GM21526 (cell line): ENCODE data around the gene VGLL4.

ENCODE experiments used
- ATAC-seq: cut with Tn5 transposase; IDR thresholded peaks from one replicate; pipeline ENCODE4 v1.9.1; 2021; ENCODE audit warnings: moderate library complexity; ENCODE audit not compliant: unreplicated experiment, low FRiP score

The VGLL4 gene

DNA sequence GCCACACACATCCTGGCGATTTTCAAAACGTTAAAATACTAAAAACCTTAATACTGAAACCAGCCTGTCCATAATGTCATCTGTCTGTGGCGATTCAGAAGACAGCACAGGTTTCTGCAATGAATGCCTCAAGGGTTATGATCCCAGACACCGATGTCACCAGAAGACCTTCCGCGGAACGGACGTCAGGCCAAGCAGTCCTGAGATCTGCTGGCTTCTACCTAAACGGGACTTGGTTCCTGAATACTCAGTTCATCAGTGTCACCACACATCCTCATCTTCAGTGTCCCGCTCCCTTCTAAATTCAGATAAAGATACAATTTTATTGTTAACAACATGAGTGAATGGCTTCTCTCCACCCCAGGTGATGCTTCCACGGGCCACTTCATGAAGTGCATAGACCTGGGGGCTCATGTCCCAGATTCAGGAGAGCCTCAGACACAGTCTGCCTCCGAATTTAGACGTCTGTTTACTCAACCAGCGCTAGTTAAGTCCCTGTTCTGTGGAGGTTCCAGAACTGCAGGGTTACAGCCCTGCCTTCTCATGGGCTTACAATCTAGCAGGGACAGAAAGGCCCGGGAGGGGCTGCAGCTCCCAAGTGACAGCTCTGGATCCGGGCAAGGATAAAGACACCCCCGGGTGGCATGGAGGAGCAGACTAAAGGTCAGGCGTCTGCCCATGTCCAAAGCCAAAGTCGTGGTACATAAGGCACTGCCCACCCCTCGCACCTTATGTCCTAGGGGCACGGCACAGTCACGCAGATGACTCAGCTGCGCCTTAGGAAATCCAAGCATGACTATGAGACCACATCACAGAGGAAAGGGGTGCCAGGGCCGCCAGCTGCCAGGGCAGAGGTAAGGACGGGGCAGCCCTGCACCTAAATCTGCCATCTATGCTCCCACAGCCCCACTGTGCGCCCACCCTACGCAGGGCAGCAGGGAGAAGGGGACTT, 75.9 kb downstream of the VGLL4 start:
- no peak for ATAC-seq

DNA sequence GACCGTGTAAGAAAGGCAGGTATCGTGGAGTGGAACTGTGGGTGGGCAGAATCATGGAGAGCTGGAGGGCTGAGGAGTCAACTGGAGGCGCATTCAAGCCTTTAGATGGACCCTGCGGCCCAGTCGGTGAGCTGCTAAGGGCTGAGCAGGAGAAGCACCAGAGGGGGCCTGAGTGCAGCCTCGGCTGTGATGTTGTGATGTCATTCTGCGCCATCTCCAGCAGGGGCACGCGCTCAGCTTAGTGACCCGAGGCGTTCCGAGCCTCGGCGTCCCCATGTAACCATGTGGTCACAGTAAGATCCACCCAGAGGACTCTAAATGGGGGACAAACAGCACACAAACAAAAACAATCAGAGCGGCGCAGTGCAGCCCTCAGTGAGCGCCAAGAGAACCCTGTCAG, 76.8 kb downstream of the VGLL4 start:
- no peak for ATAC-seq

DNA sequence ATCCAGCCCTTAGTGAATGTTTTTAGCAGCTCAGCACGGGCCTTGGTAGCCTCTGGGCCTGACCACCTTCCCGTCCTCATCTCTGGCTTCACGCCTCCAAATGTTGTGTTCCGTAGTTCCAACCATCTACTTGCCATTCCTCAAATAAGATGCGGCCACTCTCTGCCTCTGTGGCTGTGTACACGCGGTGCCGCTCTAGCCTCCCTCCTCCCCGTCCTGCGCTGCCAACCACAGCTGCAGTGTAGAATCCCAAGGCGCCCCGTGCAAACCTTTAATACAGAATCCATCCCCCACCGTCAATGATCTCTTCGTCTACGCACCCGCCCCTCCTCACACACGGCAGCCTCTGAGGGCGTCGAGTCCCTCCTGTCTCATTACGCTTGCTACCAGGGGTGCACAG, 77.2 kb downstream of the VGLL4 start:
- no peak for ATAC-seq

DNA sequence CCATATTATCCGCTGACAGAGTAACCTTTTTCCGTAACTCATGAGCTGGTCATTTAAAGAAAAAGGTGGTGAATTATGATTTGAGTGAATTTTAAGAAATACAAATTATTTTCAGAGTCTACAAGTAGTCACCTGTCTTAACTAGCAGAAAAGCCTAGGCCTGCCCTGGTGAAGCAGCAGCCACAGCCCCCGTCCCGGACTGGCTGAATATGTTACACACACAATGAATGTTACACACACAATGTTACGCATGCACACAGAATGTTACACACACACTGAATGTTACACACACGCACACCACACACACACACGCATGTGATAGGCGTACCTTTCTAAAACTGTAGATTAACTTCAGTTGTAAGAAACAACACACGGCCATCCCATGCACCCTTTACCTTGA, 77.8 kb downstream of the VGLL4 start:
- no peak for ATAC-seq

DNA sequence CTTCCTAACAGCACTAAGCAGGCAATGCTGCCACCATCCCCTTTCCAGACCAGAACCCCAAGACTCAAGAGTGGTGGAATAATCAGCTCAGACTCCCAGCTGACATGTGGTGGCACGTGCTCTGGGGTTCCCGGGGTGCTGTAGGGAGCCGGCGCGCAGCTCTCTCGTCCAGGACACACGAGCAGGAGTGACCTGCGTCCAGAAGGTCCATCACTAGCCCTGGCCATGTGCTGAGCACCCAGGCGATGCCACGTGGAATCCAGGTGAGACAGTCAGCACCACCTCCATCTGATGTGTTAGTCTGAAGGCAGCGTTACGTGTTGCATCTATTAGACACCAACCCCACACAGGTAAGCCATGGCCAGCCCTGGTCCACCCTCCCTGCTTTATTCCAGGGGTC, 78.2 kb downstream of the VGLL4 start:
- ATAC-seq: no peak

DNA sequence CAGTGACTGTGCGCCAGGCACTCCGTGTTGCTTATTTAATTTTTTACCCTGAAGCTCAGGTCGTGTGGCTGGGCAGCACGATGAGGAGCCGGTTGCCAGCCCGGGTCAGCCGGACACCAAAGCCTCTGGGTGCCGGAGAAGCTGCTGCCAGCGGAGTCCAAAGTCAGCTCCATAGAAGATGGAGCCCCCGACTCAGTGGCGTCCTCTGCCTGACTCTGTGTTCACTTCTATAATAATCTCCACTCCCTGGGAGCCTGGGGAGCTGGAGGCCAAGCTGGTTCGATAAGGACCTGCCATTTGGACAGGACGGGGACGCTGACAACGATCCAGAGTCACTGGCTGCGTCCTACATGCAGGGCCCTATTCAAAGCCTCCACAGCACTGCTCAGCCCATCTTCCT, 78.6 kb downstream of the VGLL4 start:
- no peak for ATAC-seq

DNA sequence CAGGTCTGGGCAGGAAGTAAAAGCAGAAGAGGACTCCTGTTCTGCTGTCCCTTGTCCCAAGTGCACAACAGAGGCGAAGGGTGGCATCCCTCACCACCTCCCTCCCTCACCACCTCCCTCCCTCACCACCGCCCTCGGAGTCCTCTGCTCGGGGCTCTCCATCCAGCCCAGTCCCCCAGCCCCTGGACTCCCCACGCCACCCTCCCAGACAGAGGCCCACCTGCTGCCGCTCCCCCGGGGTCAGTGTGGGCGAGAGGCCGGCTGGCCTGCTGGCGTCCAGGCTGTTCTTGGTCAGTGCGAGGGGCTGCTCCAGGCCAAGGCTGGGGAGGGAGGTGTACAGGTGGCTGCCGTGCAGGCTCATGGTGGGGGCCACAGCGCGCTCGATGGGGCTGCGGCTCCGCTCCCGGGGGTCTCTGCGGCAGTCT, 79.1 kb downstream of the VGLL4 start:
- no peak for ATAC-seq

DNA sequence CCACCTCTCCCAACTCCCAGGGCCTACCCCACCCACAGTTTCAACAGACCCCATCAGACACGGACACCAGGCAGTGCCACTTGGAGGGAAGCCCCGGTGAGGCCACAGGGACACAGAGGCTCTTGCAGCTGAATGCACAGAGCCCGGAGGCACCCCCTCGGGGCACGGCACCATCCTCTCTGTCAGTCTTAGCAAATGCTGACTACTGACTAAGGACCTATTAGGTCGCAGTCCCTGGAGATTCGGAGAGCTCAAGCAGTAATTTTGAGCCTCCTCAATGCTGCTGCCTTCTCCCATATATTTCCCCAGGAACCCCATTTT, 79.9 kb downstream of the VGLL4 start:
- no peak for ATAC-seq

DNA sequence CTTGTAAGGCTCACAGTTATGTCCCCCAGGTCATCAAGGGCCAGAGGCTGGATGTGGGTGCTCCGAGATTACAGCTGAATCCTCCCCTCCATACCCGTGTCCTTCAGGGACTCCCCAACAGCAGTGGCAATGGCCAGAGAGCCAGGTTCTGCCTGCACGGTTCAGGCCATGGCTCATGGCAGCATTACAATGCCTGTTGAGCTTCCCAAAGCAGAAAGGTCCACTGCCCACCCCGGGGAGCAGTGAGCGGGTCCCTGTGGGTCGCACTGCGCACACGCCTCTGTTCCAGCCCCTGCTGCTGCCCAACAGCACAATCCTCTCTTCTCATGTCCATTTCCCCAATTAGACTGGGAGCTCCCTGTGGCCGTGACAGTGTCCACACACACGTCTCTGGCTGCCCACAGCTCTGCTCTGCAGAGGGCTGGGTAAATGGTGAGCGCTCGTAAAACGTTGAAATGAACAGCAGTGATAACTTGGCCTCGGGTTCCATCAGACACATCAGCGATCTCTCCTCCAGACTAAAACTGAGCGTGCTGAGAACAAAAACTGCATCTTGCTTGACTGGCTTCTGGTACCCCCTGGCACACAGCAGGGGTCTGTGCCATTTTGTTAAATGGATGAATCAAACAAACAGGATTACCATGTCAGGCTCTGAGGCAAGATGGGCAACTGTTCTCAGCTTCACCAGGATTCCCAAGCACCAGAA, 80.4 kb downstream of the VGLL4 start:
- ATAC-seq: no peak

DNA sequence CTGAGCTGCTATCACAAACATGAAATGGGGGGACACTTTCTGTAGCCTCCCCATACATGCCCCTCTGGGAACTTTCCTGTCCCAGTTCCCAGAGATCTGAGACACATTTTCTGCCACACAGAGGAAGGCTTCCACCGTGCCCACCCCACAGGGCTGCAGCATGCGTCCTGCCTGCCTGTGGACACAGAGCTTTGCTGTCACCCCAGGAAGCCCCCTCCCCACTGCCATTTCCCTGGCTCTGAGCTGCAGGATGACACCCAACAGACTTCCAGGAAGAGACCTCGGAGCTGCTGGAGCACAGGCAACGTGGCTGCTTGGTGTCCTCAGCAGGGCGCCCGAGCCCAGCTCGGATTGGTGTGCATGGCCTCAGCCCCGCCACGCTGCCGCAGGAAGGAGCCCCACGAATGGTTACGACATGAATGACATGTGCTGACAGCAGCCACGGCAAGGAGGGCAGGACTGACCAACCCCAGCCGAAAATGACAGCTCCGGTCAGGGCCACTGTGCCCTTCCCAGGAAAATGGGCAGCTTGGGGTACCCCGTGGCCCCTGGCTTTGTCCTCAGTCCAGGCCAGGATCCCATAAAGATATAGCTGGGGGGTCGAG, 81.3 kb downstream of the VGLL4 start:
- no peak for ATAC-seq

DNA sequence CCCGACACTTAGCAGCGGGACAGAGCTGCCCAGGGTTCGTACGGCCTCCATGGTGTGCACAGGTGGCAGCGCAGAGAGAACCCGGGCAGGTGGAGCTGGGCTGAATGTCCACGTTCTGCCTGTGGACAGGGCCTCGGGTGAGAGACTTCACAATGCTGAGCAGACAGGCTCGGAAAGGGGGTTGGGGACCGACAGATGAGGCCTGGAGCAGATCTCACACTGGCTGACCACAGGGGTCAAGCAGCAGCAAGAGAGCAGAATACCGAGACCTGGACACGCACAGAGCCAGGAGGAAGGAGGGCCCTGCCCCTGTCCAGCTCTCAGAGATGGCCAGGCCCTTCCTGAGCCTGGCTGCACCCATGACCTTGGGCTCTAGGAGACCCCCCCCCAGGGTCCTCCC, 83.0 kb downstream of the VGLL4 start:
- ATAC-seq: no peak

DNA sequence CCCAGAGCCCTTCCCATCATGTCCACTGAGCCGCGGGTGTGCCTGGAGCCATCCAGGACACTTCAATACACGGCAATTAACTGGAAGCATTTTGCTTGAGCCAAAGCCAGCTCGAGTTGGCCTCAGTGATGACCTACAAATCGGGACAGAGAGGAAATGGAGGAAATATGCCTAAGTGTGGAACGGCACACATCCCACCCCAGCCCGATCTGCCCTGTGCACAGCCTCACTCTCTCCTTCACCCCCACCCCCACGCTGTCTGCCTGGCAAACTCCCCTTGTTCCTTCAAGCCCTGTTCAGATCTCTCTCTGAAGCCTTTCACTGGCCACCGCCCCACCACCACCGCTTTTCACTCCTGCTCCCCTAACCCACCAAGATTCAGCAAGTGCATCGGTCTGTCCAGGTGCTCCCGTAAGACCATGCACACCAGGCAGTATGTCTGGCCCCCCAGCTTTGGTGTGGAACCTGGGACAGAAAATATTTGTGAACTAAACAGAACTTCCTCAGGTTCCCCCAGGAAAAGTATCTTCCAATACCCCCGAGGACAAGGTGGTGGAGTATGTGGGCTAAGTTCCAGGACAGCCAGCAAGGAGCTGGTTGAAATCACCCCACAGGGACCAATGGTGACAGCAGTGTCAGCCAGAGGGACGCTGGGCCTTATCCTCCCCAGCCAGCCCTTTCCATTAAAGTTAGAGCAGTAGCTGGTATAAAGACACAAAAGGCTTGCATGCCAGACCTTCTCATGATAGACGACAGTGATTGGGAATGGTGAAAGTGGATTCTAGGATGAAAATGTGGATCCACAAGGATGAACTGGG, 83.7 kb downstream of the VGLL4 start:
- no peak for ATAC-seq

DNA sequence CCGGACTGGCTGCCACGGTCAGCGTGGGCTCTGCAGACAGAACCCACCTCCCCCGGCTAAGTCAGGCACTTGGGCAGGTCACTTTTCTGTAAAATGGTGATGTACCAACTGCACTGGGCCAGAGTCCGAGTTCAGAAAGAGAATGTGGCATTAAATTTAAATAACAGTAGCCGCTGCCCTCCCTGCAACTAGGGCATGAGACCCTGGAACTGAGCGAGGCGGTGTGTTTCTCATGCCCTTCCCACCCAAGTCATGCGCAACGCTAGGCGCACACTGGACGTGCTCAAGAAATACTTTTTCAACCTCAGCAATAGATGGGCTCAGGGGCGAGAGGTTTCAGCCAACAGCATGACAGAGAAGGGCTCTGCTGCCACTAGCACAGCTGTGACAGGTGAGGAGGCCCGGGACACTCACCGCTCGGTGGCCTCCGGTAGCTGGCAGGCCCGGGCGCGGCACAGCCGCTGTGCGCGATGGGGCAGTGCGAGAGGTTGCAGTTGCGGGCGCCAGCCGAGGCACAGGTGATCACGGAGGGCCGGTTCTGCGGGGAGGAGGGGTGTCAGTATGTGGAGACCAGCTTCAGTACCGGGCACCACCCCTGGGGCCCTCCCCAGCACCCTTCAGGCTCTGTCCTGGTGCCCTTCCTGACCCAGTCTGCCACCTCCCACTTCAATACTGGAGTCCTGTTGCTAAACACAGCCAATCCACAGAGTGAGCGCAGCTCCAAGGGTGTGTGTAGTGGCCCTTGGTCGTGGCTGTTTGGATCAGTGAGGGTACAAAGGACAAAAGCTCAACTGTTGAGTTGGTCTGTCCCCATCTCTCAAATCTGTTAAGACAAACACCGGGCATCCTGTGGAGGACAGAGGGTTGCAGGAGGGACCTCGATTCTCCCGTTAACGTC, 84.5 kb downstream of the VGLL4 start:
- no peak for ATAC-seq

DNA sequence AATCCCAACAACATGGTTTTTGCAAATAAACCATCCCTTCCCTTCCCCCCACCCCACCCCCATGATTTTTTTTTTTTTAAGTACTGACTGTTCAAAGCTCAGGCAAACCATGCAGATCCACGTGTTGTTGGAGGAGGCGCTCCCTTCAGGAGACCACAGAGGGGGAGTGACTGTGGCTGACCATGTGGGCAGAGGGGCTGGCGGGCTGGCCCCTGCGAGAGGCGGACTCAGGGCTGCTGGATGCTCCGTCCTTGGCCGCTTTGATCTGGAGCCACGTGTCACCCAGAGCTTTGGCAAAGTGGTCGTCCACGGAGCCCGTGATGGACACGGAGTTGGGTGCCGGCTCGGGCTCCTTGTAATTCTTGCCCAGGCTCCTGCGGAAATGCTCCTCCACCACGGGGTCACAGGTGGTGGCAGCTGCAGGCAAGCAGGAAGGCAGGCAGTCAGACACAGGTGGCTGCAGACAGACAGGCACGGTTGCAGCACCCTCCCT, 85.3 kb downstream of the VGLL4 start:
- no peak for ATAC-seq

DNA sequence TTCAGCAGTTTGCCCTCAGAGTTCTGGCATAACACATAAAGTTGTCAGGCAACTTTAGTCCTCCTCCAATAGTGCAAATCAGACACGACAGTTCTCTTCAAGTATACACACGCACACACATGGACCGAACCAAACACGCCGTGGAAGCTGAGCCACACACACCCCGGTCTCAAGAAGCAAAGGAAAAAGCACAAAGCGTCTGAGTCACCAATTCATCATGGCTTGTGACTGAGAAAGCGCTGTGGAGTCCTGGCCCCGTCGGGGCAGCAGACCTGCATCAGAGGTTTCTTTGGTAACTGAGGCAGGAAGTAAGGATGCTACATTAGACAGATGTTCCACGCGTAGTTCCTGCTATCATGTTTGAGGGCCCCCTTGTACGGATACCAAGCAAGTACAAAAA, 85.7 kb downstream of the VGLL4 start:
- ATAC-seq: no peak

DNA sequence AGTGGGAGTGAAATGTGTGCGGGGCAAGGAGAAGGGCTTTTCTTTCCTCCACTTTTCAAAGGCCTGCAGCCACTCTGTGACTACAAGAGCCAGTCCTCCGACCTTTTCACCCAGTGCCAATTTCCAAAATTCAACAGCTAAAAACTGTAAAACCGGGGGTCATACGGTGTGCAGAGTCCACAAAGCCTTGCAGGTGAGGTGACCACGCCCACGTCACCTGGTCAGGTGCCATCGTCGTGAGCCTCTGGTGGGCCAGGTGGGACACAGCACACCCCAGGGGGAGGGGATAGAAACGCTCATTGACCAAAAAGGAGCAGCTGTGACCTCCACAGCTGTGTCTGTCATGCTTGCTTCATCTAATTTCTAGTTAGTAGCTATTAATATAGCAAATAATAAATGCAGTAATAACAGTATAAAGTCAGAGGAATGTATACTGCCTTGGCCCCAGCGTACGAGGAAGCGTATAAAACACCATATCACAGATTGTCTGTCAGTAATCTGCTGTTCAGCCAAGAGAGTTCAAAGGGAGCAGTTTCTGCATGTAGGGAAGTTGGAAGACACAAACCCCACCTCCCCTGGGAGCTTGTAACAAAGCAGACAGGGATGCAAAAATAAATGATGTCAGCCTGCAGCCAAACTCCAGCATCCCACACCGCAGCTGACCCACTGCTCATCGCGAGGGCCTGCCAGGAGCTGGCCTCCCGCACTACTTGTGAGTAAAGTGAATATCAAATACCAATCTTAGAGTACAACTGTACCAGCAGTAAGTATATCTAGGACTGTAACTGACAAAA, 86.7 kb downstream of the VGLL4 start:
- ATAC-seq: no peak

DNA sequence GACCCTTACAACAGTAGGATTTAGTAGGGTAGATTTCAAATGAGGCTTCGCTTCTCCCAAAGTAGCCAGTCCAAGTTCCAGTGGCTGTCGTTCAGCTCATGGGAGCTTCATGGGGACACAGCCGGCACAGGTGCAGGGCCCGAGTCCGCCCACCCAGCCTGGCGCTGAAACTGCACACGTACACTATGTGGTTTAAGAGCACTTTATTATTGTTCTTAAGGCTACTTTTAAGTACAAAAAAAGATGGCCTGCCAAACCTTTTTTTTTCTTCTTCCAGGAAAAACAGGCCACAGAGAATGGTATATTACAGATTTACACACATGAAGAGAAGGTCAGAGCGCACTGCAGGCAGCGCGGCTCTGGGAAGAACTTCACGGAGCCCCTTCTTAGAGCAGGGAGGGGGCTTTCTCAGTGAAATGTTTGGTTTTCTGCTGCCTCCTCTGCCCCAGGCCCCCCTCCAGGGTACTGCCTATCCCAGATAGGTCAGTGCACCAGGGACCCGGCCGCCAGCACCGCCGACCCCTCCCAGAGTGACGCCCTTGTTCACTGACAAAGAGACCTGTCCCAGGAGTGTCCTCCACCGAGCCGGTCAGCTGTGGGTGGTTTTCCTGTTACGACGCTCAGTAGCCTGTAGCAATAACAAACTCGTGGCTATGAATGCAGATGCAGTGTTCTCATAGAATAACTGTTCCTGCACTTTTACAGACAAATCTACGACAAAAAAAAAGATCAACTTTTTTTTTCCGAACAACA, 87.7 kb downstream of the VGLL4 start:
- no peak for ATAC-seq

DNA sequence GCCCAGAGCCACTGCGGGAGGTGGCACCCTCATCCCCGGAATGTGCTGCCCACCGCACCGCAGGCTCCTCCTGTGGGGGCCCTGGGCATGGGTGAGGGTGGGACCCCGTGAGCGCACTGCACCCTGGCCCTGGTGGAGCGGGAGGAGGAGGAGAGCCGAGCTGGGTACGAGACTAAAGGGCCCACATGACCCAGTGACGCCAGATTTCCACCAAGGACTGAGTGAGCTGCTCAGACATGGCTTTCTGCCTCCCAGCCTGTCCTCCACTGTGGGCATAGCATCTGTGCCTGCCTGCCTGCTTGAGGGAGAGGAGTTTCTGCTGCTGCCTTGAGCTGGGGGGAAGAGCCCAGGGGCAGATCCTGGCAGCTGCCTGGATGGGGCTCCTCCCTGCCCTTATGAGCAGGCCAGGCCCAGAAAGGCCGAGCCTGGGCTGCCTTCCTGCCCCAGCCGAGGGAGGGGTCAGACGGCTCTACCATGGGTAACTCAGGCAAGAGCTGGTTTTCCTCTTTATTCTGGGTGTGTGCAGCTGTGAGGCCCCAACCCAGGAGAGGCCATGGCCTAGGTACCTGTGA, 88.4 kb downstream of the VGLL4 start:
- ATAC-seq: no peak
